Fibroblast of gingiva (primary cell): ENCODE data around the gene CRTAP.
"Not testable (repeated sequence)": the region's sequence is repeated elsewhere in the genome, so short reads cannot be mapped to it uniquely, and the experiment has no call there.

Experiments
- DNase-seq: peaks from one replicate; pipeline ENCODE4 v3.0.0-alpha.2; 2011; ENCODE audit warnings: low read depth

The CRTAP gene

GRCh38 chr3:33113772-33114621, at the start of gene CRTAP:
Gene CRTAP, plus strand, starts transcription at chr3:33114014. Its CDS starts 64 bp downstream, at chr3:33114078.
- peak; percentile 98 for DNase-seq

- no peak for DNase-seq
Observed at GRCh38 chr3:33064929-33065328, 48.9 kb upstream of the CRTAP start.

GRCh38 chr3:33067484-33067883, 46.3 kb upstream of the CRTAP start:
- DNase-seq = no peak

DNA sequence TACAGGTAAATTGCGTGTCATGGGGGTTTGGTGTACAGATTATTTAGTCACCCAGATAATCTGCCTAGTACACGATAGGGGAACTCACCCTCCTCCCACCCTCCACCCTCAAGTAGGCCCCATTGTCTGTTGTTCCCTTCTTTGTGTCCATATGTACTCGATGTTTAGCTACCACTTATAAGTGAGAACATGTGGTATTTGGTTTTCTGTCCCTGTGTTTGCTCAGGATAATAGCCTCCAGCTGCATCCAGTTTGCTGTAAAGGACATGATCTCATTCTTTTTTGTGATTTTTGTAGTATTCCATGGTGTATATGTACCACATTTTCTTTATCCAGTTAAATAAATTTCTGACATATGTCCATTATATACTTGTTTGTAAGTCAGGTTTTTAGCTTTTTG, 44.0 kb upstream of the CRTAP start:
- peak; percentile 42 for DNase-seq

GRCh38 chr3:33071181-33071580, 42.6 kb upstream of the CRTAP start:
- DNase-seq = no peak

- DNase-seq = no peak
Observed at GRCh38 chr3:33071946-33072345, 41.9 kb upstream of the CRTAP start.

GRCh38 chr3:33074217-33075067, 39.4 kb upstream of the CRTAP start:
- DNase-seq = peak; percentile 55

GRCh38 chr3:33075995-33076394, 37.8 kb upstream of the CRTAP start:
- DNase-seq = no peak

DNA sequence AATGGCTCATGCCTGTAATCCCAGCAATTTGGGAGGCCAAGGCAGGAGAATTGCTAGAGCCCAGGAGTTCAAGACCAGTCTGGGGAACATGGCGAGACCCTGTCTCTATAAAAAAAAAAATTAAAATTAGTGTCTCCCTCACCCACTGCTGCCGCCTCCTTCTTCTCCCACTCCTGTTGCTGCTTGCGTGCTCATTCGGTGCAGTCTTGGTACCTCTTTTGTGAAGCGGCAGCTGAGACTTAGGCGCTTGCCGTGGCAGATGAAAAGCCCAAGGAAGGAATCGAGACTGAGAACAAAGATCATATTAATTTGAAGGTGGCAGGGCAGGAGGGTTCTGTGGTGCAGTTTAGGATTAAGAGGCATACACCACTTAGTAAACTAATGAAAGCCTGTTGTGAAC, 36.9 kb upstream of the CRTAP start:
- no peak for DNase-seq

DNA sequence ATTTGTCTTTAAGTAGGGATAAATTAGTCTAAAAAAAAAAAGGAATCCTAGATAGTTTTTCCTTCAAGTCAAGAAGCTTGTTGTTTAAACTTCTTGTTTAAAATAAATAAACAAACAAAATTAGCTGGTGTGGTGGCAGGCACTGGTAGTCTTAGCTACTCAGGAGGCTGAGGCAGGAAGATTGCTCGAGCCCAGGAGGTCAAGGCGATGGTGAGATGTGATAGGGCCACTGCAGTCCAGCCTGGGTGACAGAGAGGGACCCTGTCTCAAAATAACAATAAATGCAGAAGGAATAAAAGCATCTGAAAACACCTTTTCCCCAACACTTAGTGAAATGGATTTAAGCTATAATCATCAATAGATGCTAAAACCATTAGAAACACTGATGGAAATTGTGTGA, 35.8 kb upstream of the CRTAP start:
- no peak for DNase-seq

GRCh38 chr3:33079813-33080212, 34.0 kb upstream of the CRTAP start:
- DNase-seq = not testable (repeated sequence)

- DNase-seq = no peak
Observed at GRCh38 chr3:33081812-33082211, 32.0 kb upstream of the CRTAP start.

DNA sequence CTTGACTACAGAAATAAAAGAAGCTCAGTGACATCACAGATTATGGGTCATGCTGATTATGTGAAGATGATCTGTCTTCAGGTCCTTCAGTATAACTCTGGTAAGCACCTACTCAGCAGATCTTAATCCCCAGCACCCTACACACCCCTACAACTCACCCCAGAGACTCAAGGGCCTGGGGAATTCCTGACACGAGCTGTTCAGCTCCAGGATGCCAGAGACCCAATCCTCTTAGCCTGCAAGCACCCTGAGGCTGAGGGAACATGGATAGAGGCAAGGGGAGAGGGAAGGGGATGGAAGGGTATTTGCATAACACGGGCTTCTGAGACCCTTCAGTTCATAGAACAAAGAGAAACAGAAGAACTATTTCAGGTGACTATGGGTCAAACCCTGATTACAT, 29.9 kb upstream of the CRTAP start:
- no peak for DNase-seq

DNA sequence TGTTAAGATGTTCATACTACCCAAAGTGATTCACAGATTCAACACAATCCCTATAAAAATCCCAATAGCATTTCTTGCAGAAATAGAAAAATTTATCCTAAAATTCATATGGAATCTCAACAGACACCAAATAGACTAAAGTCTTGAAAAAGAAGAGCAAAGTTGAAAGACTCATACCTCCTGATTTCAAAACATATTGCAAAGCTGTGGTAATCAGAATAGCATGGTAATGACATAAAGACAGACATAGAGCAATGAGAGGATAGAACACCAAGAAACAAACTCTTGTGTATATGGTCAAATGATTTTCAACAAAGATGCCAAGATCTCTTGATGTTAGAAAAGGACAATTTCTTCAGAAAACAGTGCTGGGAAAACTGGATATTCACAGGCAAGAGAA, 25.1 kb upstream of the CRTAP start:
- DNase-seq = no peak

DNA sequence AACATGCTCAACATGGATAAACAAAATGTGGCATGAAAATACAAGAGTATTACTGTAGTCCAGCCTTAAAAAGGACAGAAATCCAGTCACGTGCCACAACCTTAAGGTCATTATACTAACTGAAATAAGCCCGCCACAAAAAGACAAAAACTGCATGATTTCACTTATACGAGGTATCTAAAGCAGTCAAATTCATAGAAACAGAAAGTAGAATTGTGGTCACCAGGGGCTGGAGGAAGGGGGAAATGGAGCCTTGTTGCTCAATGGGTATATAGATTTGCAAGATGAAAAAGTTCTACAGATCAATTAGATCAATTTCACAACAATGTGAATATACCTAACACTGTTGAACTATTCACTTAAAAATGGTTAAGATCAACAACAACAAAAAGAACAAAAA, 24.3 kb upstream of the CRTAP start:
- DNase-seq = no peak

GRCh38 chr3:33091746-33092145, 22.1 kb upstream of the CRTAP start:
- DNase-seq = no peak

- DNase-seq = no peak
Observed at GRCh38 chr3:33092496-33093254, 21.1 kb upstream of the CRTAP start.

DNA sequence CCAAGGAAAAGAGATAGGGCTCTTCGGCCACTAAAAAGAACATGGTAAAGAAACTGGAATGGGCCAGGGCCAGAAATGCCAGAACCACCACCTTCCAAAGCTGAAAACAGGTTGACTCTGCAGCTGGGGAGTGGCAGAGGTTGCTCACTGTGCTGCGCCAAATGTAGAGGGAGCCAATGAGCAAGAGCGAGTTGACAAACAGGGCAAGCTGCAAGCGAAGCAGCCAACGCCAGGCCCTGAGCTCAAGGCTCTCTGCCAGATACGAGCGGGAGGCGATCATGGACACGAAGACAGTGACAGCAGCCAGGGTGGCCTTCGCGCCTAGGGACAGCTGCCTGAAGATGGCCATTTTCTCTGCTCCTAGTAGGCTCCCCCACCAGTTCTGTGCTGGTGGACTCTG, 20.0 kb upstream of the CRTAP start:
- DNase-seq = no peak

GRCh38 chr3:33095436-33095835, 18.4 kb upstream of the CRTAP start:
- no peak for DNase-seq

DNA sequence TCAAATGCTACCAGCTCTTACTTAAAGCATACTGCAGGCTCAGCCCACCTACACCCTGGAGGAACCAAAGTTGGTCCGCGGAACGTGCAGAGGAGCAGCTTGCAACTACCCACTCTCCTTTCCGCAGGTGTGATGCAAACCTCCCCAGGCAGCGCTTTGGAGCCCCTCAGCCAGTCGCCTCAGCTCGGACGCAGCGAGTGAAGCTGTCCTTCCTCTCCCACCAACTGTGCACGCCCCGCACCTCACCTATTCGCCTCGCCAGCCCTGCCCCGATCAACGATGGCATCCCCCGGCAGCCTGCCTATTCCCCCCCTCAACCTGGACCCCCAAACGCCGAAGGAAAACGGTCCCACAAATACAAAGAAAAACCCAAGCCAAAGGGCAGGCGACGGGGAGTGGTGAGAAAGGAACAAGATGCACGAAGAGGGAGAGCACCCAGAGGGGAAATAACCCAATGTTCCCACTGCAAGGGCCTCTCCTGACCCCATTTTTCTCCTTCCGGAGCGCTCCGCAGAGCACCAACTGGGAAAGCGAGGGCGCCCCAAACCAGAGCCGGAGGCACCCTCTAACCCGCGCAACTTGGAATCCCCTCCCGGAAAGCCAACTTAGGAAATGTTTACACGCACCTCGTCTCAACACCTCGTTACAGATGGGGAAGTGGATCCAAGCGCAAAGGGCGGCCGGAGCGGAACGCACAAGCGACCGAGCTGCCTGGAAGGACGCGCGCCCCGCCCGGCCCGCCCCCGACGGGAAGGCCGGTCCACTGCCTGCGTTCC, 17.5 kb upstream of the CRTAP start:
- peak; percentile 37 for DNase-seq

DNA sequence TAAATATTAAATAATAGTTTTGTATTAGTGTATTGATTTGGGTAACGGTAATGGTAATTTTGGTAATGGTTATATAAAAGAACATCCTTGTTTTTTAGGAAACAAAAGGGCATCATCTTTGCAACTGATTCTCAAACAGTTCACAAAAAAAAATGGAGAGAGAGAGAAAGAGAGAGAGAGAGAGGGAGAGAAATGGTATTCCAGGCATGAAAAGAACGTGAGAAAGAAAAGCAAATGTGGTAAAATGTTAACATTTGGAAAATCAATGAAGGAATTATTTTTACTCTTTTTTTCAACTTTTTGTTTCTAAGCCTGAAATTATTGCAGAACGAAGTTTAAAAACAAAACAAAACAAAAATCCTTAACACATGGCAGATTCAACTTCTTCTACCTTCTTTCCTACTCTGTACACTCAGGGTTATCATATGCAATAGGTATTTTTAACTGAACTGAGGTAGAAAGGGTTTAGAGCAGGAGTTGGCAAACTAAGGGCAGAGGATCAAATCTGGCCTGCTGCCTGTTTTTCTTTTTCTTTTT, 14.6 kb upstream of the CRTAP start:
- no peak for DNase-seq
